ENCODE measurements around the gene FMO1.

The FMO1 gene

DNA sequence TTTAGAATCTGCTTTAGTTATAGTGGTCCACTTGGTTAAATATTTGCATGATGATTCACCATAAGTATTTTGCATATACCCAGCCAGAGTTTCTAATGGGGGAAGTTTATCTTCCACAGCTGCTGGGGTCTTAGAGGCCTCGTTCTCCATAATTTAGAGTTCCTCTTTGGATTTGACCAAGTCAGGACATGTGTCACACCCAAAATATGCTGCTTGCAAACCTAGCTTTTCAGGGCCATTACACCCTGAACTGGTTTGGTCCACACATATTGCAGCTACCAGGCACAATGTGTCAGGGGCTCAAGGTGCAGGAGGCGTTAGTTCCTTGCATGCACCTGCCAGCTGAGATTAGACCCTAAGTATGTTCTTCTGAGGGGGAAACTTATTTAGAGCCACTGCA lies 48.6 kb downstream of the FMO1 start:
- H3K4me1 ChIP-seq (ENCODE audit: low read length), result no peaks in the 10 kb centered on the region
- no peak overlapping the region for H3K9ac ChIP-seq (ENCODE audit: low read length)
- no peaks in the 10 kb centered on the region for H3K36me3 ChIP-seq (replicated peaks; ENCODE audit: insufficient read depth, low read length)
- H3K9me3 ChIP-seq (replicated peaks; ENCODE audit: insufficient read depth, low read length), result no peaks in the 10 kb centered on the region
- no peak overlapping the region for H2AFZ ChIP-seq (ENCODE audit: low read length)
- no peak overlapping the region for H3K27ac ChIP-seq (ENCODE audit: low read length)
- no peaks in the 10 kb centered on the region for H3K79me2 ChIP-seq (ENCODE audit: low read length)
- H3K4me3 ChIP-seq (ENCODE audit: low read length), result no peak overlapping the region
- H4K20me1 ChIP-seq (ENCODE audit: insufficient read depth, low read length), result no peaks in the 10 kb centered on the region
- H3K4me2 ChIP-seq (ENCODE audit: low read depth, low read length), result no peak overlapping the region
- TF ChIP-seq, protein P1, sequence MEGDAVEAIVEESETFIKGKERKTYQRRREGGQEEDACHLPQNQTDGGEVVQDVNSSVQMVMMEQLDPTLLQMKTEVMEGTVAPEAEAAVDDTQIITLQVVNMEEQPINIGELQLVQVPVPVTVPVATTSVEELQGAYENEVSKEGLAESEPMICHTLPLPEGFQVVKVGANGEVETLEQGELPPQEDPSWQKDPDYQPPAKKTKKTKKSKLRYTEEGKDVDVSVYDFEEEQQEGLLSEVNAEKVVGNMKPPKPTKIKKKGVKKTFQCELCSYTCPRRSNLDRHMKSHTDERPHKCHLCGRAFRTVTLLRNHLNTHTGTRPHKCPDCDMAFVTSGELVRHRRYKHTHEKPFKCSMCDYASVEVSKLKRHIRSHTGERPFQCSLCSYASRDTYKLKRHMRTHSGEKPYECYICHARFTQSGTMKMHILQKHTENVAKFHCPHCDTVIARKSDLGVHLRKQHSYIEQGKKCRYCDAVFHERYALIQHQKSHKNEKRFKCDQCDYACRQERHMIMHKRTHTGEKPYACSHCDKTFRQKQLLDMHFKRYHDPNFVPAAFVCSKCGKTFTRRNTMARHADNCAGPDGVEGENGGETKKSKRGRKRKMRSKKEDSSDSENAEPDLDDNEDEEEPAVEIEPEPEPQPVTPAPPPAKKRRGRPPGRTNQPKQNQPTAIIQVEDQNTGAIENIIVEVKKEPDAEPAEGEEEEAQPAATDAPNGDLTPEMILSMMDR (IDR thresholded peaks at IDR 0.05; ENCODE audit: low read length), result no peak
- TF ChIP-seq EZH2phosphoT487 (IDR thresholded peaks at IDR 0.05; ENCODE audit: low read length) (no peak), EZH2 (optimal IDR thresholded peaks at IDR 0.05; ENCODE audit: low read depth, low read length) (no peak)
- H3K9me2 ChIP-seq (replicated peaks; ENCODE audit: insufficient read depth, low read length), result no peaks in the 10 kb centered on the region
- DNase-seq, result no peak
- no peaks in the 10 kb centered on the region for H3F3A ChIP-seq (ENCODE audit: insufficient read depth, low read length)
- no peaks in the 10 kb centered on the region for H3K27me3 ChIP-seq (replicated peaks; ENCODE audit: insufficient read depth, low read length)

DNA sequence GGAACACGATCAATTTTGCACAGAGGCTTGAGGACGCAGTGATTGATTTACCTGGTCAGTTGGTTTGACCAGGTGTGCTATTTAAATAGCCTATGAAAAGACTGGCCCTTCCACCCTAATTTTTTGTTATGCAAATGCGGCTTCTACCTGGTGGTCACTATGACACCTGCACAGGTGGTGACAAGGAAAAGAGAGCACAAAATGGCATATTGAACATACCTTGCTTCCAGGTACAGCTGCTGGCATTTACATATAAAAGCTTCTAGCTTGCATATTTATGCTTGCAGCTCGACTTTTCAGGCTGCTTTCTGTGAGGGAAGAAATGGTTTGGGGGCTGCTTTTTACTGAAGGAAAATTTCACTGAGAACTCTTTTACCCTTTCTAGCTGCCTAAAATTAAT lies 50.4 kb downstream of the FMO1 start:
- H3K4me2 ChIP-seq (ENCODE audit: low read depth, low read length), result no peak overlapping the region
- H3F3A ChIP-seq (ENCODE audit: insufficient read depth, low read length), result no peaks in the 10 kb centered on the region
- H3K4me3 ChIP-seq (ENCODE audit: low read length), result no peak overlapping the region
- H4K20me1 ChIP-seq (ENCODE audit: insufficient read depth, low read length), result no peaks in the 10 kb centered on the region
- no peaks in the 10 kb centered on the region for H3K36me3 ChIP-seq (replicated peaks; ENCODE audit: insufficient read depth, low read length)
- H3K9ac ChIP-seq (ENCODE audit: low read length), result no peak overlapping the region
- no peaks in the 10 kb centered on the region for H3K79me2 ChIP-seq (ENCODE audit: low read length)
- no peaks in the 10 kb centered on the region for H3K4me1 ChIP-seq (ENCODE audit: low read length)
- H3K27me3 ChIP-seq (replicated peaks; ENCODE audit: insufficient read depth, low read length), result no peaks in the 10 kb centered on the region
- no peaks in the 10 kb centered on the region for H3K9me2 ChIP-seq (replicated peaks; ENCODE audit: insufficient read depth, low read length)
- no peak overlapping the region for H2AFZ ChIP-seq (ENCODE audit: low read length)
- TF ChIP-seq, protein P1 (IDR thresholded peaks at IDR 0.05; ENCODE audit: low read length), result no peak
- no peak for TF ChIP-seq EZH2 (optimal IDR thresholded peaks at IDR 0.05; ENCODE audit: low read depth, low read length)
- TF ChIP-seq EZH2phosphoT487 (IDR thresholded peaks at IDR 0.05; ENCODE audit: low read length), result no peak
- DNase-seq, result no peak
- no peak overlapping the region for H3K27ac ChIP-seq (ENCODE audit: low read length)
- no peaks in the 10 kb centered on the region for H3K9me3 ChIP-seq (replicated peaks; ENCODE audit: insufficient read depth, low read length)

DNA sequence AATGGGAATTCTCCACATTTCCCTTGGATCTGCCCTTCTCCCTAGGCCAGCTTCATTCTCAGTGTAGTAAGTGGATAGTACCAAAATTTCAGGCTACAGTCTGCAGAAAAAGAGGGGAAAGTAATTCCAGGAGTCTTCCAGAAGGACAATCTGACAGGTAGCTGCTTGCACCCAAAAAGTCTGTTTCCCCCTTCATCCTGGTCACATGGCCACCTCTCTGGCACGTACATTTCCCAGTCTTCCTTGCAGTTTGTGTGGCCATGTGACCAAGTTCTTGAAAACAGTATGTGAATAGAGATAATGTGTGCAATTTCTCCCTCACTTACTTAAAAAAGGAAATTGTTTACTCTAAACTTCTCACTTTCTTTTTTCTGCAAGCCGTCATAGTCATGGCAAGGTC lies 51.0 kb downstream of the FMO1 start:
- H3K27me3 ChIP-seq (replicated peaks; ENCODE audit: insufficient read depth, low read length), result no peaks in the 10 kb centered on the region
- no peaks in the 10 kb centered on the region for H3K36me3 ChIP-seq (replicated peaks; ENCODE audit: insufficient read depth, low read length)
- no peak overlapping the region for H2AFZ ChIP-seq (ENCODE audit: low read length)
- H3K79me2 ChIP-seq (ENCODE audit: low read length), result no peaks in the 10 kb centered on the region
- no peaks in the 10 kb centered on the region for H3K9me3 ChIP-seq (replicated peaks; ENCODE audit: insufficient read depth, low read length)
- H3K4me2 ChIP-seq (ENCODE audit: low read depth, low read length), result no peak overlapping the region
- no peaks in the 10 kb centered on the region for H3K9me2 ChIP-seq (replicated peaks; ENCODE audit: insufficient read depth, low read length)
- H4K20me1 ChIP-seq (ENCODE audit: insufficient read depth, low read length), result no peaks in the 10 kb centered on the region
- no peak overlapping the region for H3K9ac ChIP-seq (ENCODE audit: low read length)
- no peaks in the 10 kb centered on the region for H3K4me1 ChIP-seq (ENCODE audit: low read length)
- no peaks in the 10 kb centered on the region for H3F3A ChIP-seq (ENCODE audit: insufficient read depth, low read length)
- DNase-seq, result no peak
- H3K4me3 ChIP-seq (ENCODE audit: low read length), result no peak overlapping the region
- H3K27ac ChIP-seq (ENCODE audit: low read length), result no peak overlapping the region
- TF ChIP-seq, protein P1 (IDR thresholded peaks at IDR 0.05; ENCODE audit: low read length), result no peak
- TF ChIP-seq EZH2phosphoT487 (IDR thresholded peaks at IDR 0.05; ENCODE audit: low read length) (no peak), EZH2 (optimal IDR thresholded peaks at IDR 0.05; ENCODE audit: low read depth, low read length) (no peak)

Measured in MM.1S (cell line).